ENCODE measurements around the gene SETD4.

DNA sequence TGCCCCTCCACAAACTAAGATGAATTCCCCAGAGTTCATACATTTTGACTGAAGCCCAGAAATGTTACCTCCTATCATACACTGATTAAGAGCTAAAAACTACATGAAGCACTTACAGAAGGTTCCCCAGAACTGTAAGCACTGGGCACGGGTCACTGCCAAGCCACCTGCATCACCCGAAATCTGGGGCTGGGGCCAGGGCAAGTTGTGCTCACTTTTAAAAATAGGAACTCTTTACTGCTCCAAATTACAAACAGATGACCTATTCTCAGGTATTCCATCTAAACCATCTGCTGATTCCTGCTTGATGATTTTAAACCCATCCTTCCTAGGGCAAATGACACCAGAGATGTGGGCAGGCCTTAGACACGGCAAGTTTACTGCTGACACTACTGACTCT, 4.8 kb downstream of the SETD4 start:
- TF ChIP-seq, protein P1, sequence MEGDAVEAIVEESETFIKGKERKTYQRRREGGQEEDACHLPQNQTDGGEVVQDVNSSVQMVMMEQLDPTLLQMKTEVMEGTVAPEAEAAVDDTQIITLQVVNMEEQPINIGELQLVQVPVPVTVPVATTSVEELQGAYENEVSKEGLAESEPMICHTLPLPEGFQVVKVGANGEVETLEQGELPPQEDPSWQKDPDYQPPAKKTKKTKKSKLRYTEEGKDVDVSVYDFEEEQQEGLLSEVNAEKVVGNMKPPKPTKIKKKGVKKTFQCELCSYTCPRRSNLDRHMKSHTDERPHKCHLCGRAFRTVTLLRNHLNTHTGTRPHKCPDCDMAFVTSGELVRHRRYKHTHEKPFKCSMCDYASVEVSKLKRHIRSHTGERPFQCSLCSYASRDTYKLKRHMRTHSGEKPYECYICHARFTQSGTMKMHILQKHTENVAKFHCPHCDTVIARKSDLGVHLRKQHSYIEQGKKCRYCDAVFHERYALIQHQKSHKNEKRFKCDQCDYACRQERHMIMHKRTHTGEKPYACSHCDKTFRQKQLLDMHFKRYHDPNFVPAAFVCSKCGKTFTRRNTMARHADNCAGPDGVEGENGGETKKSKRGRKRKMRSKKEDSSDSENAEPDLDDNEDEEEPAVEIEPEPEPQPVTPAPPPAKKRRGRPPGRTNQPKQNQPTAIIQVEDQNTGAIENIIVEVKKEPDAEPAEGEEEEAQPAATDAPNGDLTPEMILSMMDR (IDR thresholded peaks at IDR 0.05), result no peak
- no peak for TF ChIP-seq POLR2A (IDR thresholded peaks at IDR 0.05)
